GM19372 (cell line): ENCODE results near the gene SIT1.

ENCODE experiments used
- ATAC-seq: cut with Tn5 transposase; IDR thresholded peaks from one replicate; pipeline ENCODE4 v1.9.1; 2021; ENCODE audit warnings: mild to moderate bottlenecking, low read depth, moderate library complexity; ENCODE audit not compliant: unreplicated experiment

SIT1 gene, protein sequence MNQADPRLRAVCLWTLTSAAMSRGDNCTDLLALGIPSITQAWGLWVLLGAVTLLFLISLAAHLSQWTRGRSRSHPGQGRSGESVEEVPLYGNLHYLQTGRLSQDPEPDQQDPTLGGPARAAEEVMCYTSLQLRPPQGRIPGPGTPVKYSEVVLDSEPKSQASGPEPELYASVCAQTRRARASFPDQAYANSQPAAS

DNA sequence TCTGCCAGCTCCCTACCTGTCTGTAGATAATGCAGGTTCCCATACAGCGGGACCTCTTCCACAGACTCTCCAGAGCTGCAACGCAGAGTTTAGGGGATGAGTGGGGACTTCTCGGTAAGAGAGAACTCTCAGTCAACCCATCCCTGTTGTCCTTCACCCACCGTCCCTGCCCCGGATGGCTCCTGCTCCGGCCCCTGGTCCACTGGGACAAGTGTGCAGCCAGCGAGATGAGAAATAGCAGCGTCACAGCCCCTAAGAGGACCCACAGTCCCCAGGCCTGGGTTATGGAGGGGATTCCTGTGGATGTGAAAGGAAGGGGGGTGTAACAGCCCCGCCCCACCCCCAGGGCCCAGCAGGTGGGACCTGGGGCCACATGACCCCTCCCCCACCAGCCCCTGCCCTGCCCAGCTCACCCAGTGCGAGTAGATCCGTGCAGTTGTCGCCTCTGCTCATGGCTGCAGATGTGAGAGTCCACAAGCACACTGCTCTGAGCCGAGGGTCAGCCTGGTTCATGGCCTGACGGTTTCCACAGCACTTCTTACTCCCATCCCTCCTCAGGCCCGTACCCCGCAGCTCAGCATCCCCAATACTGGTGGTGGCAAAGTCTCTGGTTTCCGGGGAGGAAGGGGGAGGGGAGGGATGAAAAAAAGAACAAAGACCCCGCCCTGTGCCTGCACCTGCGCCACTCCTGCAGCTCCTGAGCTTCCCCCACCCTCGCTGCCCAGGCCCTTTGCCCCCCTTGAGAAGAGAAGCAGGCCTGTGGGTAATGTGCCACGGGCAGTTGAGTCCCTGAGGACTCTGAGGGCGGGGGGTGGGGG lies at the start of gene SIT1:
TSS of gene SIT1 (minus strand) at position 591 of the 818 bp plus-strand sequence. CDS start at position 513, 78 bp downstream.
- ATAC-seq = no peak

DNA sequence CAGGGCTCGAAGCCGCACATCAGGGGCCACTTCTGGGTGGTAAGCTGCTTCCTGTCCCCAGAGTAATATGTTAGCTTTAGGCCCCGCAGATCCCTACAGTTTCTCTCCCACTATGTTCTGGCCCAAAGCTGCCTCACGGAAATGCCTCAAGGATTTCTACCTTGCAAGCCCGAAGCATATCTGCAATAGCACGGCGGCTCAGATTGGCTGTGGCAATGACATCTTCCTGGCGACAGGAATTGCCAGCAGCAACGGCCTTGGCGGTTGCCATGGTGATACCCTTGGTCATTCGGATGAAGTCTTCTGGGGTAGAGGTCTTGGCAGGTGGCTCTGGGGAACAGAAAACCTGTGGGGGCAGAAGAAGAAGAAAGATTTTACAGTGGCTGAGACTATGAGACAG lies 49.3 kb upstream of the SIT1 start:
- ATAC-seq = no peak

DNA sequence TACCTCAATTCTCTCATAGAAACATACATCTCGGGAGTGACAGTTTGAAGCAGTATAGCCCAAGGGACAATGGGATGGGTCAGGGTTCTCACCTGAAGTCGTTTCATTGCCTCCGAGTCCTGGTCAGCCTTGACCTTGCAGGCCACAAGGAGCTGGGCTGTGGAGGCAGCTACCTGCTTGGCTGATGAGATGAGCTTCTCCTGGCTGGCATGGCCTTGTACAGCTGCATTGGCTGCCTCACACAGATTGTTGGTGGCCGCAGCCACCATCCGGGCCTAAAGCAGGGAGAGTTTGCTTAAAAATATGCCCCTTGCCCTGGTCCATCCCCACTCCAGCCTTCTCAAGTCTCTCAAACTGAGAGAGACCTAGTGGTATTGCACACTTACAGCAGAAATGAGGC lies 47.5 kb upstream of the SIT1 start:
- ATAC-seq = no peak

DNA sequence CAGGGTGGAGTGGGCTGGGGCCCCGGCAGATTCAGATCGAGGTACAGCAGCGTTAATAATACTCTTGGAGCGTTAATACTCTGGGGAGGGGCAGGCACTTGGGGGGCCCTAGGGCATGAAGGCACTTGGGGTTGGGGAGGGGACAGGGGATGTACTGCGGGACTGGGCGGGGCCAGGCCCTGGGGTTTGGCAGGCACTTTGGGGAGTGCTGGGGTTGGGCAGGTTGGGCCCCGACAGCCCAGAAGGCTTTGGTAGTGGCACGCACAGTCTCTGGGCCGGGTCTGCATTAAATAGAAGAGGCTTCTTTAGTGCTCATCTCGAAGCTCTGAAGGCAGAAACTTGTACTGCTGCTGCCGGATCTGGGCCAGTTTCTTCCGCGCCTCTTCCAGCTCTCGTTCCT lies 46.8 kb upstream of the SIT1 start:
- ATAC-seq = no peak

DNA sequence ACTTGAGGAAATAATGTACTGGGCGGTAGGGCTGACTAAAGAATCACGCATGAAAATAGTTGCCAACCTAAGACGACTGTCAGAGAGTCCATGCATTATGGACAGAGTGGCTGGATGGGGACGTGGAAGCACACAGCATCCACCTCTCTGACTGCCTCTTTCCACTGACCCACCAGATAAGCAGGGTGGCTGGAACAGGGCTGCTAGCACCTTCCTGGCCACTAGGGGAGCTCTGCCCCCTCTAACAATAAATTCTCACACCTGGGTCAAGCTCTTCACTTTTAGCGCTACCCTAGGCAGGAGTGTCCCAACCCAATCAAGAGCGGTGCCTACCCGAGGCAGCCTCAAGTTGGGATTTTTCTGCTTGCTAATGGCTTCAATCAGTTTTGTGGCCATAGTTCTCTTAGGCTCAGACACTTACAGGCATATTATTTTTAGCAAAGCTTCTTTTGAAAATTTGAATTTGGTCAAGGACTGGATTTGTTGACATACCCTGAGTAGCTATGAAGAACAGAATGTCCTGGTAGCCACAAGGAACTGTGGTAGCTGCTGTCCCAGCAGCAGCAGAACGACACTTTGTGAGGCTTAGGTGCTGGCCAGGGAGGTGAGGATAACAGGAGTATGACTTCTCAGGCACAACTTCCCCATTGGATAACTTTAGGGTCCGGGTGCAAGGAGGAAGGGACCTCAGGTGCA lies 45.9 kb upstream of the SIT1 start:
- no peak for ATAC-seq

DNA sequence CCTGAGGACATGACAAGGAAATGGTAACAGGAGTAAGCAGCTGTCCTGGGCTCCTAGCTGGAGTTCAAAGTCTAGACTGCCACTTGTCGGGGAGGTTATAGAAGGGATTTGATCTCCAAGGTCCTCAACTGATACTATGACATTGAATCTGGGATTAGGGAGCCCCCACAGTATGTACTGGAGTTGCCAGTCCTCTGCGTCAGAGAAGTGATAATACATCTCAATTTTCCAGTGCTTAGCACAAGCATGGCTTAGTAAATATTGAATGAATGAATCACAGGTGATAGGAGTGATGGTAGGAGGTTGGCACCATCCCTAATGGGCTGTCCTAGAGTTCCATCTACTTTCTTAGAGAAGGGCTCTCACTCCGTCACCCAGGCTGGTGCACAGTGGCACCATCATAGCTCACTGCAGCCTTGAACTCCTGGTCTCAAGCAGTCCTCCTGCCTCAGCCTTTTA lies 45.2 kb upstream of the SIT1 start:
- no peak for ATAC-seq

DNA sequence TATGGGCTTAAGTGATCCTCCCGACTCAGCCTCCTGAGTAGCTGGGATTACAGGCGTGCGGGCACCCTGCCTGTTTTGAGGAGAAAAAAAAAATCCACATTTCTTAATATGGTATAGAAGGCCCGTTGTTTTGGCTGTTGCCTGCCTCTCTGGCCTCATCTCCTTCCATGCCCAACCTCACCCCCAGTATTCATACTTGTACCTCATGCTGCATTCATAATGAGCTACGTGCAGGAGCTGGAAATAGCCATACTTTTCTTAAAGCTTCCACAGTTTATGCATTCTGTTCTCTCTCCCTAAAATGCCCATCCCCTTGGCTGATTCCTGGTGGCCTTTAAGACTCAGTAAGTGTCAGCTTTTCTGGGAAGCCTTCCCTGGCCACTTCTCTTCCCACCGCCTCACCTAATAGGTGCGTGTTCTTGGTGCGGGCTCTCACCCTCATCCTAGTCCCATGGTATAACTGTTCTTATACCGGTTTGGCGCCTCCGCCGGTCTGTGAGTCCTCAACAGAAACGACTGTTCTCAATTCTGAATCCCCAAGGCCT lies 41.1 kb upstream of the SIT1 start:
- ATAC-seq = no peak

DNA sequence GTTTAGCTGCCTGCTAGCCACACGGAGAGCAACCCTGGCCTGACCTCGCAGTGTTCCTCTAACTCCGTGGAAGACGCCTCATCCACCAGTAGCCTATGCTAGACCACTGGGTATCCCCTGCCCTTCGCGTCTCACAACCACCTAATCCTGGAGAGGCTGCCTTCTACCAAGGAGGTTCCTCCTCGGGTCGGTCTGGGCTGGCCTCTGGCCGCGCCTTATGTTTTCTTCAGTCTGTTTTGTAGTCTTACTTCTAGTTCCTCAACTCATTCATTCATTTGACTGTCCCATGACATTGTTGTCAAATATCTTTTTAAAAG lies 40.6 kb upstream of the SIT1 start:
- no peak for ATAC-seq

DNA sequence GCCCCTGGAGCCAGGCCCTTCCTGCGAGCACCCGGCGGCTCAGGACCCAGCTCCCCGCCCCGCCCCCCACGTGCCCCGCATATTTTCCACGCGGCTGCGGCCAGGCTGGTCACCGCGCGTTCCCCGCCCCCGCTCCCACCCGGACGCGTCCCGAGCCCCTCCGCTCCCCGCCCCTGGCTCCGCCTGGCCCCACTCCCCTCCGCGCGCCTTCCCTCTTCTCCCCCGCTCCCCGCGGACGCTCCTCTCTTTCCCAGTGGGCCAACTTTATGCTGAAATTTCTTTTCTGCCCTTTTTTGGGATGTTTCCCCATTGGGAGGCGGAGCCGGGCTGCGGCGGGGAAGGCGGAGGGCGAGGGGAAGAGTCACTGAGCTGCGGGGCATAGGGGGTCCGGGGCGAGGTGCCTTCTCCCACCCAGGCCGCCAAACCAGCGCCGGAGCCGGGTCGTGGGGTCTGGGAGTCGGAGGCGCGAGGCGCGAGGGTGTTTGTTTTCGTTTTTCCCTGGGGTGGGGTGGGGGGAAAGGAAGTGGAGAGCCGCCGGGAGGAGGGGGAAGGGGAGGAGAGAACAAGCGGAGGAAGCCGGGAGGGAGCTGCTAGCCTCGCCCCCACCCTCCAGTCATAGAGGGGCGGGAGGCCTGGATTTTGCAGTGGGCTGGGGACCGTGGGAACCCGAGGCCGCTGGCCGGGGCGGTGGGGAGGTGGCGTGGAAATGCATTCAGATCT lies 40.0 kb upstream of the SIT1 start:
- no peak for ATAC-seq

DNA sequence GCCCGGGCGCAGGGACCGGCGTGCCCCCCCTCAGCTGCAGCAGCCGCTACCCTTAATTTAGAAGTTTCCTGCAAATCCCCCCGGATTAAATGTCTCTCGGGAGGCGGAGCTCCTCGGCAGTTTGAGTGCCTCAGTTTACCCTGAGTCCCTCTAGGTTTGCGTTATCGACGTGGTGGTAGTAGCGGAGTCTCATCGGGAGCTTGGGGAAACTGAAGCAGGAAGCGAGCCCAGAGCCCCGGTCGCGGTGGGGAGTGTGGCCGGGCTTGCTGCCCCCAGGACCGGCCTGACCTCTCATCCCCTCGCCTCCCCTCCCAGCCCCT lies 39.5 kb upstream of the SIT1 start:
- ATAC-seq = no peak

DNA sequence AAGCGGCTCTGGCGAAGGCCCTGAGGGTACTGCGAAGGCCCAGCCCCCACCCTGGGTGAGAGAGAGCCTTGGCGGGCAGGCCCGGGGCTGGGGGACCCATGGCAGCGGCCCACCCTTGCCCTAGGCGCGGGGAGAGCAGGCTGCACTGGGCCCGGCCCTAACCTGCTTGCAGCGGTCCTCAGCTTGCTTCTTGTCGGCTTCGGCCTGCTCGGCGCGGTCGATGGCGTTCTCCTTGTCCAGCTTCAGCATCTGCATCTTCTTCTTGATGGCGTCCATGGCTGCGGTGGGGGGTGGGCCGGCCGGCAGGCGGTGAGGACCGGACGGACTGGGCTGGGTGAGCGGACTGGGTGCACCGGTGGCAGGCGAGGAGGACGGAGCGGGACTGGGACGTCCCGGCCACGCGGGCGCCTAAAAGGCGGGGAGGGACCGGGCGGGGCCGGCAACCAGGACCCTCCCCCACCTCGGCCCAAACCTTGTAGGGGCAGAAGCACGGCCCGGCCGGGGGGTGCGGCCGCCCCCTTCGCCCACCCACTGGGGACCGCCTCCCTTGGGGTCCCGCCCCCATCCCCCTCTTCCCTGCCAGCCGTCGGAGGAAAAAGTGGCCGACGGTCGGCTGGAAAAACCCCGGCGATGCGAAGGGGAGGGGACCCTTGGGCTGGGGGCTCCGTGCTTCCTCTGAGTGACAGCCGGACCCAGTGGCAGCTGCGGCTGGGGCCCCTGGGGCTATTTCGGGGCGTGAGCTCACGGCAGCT lies 39.0 kb upstream of the SIT1 start, which contains the start of gene TPM2:
TSS of gene TPM2 (minus strand) at position 384 of the 752 bp plus-strand sequence. CDS start at position 276, 108 bp downstream.
- no peak for ATAC-seq

DNA sequence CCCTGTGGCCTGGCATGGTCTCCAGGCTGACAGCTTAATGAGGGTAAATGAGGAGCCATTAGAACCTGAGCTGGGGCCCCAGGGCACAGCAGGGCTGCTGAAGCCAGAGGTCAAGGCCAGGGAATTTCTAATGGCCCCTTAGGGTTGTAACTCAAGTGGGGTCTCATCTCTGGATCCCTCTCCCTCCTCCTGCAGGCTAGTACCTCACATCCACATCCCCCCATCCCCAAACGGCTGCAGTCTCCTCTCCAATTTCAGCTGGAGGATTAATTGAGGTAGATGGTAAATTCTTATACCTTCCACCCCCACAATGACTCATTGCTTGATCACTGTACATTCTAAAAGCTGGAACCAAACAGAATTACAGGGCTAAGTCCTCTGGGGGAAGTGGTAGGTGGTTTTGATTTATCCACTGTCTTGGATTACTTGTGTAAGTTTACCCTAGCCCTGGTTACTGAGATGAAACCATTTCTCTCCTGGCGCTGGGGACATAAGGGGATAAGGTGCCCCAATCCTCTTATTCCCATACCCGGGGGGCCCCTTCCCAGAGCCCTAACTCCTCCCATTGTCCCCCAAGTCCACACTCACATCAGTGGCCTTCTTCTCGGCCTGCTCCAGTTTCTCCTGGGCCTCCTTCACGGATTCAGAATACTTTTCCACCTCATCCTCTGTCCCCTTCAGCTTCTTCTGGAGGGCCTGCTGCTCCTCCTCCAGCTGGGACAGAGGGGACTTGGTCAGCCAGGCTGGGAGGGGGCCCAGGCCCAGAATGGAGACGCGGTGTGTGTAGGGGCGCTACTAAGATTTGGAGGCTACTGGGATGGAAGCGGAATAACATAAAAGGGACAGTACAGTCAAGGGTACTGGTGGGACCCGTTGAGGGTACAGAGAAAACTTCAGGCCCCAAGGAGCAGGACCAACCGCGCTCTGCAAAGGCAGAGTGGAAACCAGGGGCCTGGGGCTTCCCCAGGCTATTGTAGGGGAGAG lies 38.1 kb upstream of the SIT1 start:
- no peak for ATAC-seq

DNA sequence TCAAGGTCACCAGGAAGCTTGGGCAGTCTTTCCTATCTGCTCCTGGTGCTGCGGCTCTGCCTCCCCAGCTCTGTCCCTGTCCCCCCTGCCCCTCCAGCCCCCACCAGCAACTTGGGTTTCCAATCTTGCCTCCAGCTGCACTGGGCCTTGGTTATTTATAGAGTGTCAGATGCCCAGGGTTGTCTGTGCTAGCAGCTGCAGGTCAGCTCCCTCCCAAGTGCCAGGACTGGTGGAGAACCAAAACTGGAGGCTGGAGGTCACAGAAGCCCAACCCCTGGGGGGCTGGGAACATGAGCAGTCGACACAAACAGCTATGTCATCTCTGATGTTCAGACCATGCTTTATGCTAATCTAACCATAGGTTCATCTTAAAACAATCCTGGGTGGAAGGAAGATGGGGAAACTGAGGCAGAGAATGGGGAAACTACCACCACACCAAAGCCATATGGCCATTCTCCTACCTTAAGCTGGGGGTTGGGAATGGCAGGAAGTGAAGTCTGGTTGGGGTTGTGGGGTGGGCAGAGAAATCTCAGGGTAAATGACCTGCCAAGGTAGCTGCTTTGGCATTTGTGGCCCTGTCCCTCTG lies 37.3 kb upstream of the SIT1 start:
- ATAC-seq = no peak

DNA sequence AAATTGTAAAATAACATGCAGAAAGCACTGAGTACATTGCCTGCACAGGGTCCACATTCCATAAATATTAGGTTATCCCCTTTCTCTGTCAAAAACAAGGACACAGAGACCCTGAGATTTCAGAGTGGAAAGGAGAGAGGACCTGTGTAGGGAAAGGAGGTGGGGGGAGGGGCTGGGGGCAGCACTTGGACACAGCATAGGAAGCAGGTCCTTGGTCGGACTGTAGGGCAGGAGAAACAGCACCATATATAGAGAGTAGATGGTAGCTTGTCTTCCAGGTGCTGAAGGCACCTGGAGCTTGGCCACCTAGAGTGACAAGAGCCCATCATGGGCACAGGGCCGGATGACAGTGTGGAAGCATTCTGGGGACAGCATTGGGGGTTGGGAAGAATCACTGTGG lies 36.6 kb upstream of the SIT1 start:
- no peak for ATAC-seq

DNA sequence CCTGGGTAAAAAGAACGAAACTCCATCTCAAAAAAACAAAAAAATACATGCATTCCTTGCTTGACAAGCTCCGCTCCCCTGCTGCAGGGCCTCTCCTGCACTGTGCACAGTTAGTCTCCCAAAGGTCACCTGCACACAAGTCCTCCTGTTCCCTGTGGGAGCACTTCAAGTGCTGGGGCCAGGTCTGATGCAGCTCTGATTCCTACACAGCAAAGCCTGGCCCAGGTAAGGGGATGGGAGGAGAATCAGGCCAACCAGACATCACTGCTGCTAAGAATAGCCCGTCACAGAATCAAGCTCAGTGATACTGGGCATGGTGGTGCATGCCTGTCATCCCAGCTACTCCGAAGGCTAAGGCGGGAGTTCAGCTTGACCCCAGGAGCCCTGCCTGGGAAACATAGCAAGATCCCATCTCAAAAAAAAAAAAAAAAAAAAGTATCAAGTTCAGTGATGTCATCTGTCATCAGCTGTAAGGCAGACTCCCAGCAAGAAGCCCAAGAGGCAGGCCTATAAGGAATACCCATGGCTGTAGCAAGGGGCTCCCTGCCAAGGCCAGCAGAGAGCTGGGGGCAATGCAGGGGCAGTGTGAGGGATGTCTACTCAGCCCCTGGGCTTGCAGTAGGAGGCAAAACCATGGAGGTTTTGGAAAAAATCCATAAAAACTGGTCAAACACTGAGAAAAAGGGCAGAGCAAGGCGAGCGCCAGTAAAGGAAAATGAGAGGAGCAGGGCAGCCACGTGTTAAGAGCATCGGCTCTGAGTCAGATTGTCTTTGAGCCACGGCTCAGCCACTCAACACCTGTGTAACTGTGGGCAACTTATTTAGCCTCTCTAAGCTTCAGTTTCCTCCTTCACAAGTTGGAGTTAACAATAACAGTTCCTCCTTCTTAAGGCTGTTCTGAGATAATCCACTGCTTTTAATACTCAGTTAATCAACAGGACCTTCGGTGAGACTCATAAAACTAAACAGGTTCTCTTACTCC lies 35.8 kb upstream of the SIT1 start:
- no peak for ATAC-seq

DNA sequence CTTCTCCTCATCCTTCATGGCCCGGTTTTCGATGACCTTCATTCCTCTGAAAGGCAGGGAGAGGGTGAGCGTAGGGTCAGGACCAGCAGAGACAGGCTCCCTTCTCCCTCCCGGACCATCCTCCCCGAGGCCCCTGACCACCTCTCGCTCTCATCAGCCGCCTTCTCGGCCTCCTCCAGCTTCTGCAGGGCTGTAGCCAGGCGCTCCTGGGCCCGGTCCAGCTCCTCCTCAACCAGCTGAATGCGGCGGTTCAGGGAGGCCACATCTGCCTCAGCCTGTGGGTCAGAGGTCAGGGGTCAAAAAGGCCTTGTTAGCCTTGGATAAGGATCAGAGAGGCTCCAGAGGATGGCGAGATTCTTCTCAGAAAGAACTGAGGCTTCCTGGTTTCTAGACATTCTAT lies 34.8 kb upstream of the SIT1 start:
- no peak for ATAC-seq

DNA sequence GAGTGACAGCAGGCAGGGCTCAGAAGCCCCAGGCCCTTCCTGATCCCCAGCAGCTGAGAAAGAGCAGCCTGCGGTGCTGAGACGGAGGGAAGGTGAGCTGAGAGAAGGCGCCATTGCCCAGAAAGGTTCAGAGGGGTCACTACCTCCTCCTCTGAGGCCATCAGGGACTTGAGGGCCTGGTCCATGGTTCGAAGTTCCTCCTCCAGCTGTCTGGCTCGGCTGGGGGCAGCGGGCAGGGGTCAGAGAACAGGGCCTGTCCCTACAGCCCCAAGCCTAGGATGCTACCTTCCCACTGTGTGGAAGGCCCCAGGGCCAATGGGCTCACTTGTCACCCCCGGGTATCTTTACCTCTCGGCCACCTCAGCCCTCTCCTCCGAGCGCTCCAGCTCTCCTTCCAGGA lies 34.2 kb upstream of the SIT1 start:
- ATAC-seq = no peak
